PC-9 (cell line): ENCODE data around the gene RASAL2.

Source experiments
- EZH2 ChIP-seq: fragments of 200-600 bp; sonication (generic); IDR thresholded peaks from 2 replicates; pipeline ENCODE4 v1.8.0; 2017; ENCODE audit warnings: antibody characterized with exemption, low read depth
- TF ChIP-seq, protein P1 (sequence below): fragments of 200-600 bp; sonication (generic); conservative IDR thresholded peaks from 2 replicates; pipeline ENCODE4 v1.6.1; 2017; ENCODE audit warnings: mixed run types, antibody characterized with exemption, mild to moderate bottlenecking, moderate library complexity

DNA sequence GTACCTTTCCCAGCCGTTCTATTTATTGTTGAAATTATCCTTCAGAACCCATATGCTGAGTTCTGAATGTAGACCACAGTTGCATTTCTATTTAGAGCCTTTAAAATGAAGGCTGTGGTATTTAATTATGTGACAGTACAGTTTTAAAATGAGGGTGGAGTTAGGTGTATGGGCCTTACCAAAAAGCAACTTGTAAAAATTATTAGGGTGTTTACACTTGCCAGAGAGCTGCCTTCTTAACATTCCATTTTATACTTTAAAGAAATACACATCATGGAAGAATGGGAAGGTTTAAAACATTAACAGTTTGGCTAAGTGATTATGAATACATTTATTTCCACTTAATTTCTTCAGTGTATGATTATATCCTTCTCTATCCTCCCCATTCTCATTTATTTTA, 75.7 kb downstream of the RASAL2 start:
- TF ChIP-seq, protein P1, sequence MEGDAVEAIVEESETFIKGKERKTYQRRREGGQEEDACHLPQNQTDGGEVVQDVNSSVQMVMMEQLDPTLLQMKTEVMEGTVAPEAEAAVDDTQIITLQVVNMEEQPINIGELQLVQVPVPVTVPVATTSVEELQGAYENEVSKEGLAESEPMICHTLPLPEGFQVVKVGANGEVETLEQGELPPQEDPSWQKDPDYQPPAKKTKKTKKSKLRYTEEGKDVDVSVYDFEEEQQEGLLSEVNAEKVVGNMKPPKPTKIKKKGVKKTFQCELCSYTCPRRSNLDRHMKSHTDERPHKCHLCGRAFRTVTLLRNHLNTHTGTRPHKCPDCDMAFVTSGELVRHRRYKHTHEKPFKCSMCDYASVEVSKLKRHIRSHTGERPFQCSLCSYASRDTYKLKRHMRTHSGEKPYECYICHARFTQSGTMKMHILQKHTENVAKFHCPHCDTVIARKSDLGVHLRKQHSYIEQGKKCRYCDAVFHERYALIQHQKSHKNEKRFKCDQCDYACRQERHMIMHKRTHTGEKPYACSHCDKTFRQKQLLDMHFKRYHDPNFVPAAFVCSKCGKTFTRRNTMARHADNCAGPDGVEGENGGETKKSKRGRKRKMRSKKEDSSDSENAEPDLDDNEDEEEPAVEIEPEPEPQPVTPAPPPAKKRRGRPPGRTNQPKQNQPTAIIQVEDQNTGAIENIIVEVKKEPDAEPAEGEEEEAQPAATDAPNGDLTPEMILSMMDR: no peak
- TF ChIP-seq EZH2: no peak
